ENCODE measurements around the gene STK24.

GRCh38 chr13:98413796-98414195 is 163.1 kb downstream of the STK24 start:
- TF ChIP-seq CTCF (IDR thresholded peaks at IDR 0.05) (no peak), POLR2A (IDR thresholded peaks at IDR 0.05) (no peak)
